Uterus (tissue), 4 donors: ENCODE measurements around the gene CYP2A7. TPM values are rescaled to one million over a fixed set of nuclear protein-coding genes. Genes with fewer than 3 reads are reported as not detected.
A peak's percentile ranks its signal among the peaks of the same experiment; 100 is the strongest.
"Not testable (repeated sequence)": the region's sequence is repeated elsewhere in the genome, so short reads cannot be mapped to it uniquely, and the experiment has no call there.

ENCODE experiments used
- DNase-seq, 2 donors: peaks; one replicate each; pipeline ENCODE4 v3.0.0-alpha.2; 2019 to 2020
- H3K27ac ChIP-seq, 2 donors: fragments of 200-600 bp; sonication (generic); 1 replicate in 1 of 2; 2 replicates in 1 of 2; pipeline ENCODE4 v1.5.1; 2016 to 2018
- H3K27me3 ChIP-seq, 2 donors: fragments of 200-600 bp; sonication (generic); one replicate each; pipeline ENCODE4 v1.5.1; 2018 to 2019; ENCODE audit warnings: control low read depth in 1 of 2
- H3K36me3 ChIP-seq, 2 donors: fragments of 200-600 bp; sonication (generic); one replicate each; pipeline ENCODE4 v1.5.1; 2019; ENCODE audit warnings: control low read depth in 1 of 2
- H3K4me1 ChIP-seq, 2 donors: fragments of 200-600 bp; sonication (generic); one replicate each; pipeline ENCODE4 v1.5.1; 2018 to 2019; ENCODE audit warnings: control low read depth in 1 of 2
- H3K4me3 ChIP-seq, 2 donors: fragments of 200-600 bp; sonication (generic); 1 replicate in 1 of 2; 2 replicates in 1 of 2; pipeline ENCODE4 v1.5.1; 2018 to 2019; ENCODE audit warnings: mild to moderate bottlenecking in 1 of 2
- H3K9me3 ChIP-seq, 2 donors: fragments of 200-600 bp; sonication (generic); one replicate each; pipeline ENCODE4 v1.5.1; 2019; ENCODE audit warnings: control low read depth in 1 of 2
- CTCF ChIP-seq, 4 experiments: fragments of 200-600 bp in 2 of 4; fragments of 450-650 bp in 2 of 4; sonication (generic) in 2 of 4; IDR thresholded peaks; one replicate each; pipeline ENCODE4 v1.5.1; 2016 to 2019; ENCODE audit warnings: antibody characterized with exemption in 4 of 4, mild to moderate bottlenecking in 2 of 4, moderate library complexity in 1 of 4
- POLR2A ChIP-seq, 2 donors: fragments of 450-650 bp; IDR thresholded peaks; one replicate each; pipeline ENCODE4 v1.6.1; 2016; ENCODE audit warnings: antibody characterized with exemption in 2 of 2, mild to moderate bottlenecking in 1 of 2, moderate library complexity in 1 of 2
- intact Hi-C: fragments of 100-400 bp; cut with DNase I; formaldehyde crosslinking; loops from one replicate; pipeline ENCODE4 v1.15.1; 2023; ENCODE audit warnings: low total_unique reads
- total RNA-seq, 4 donors: library from RNA; depleted of rRNA in 3 of 4; stranded (reverse); fragments of >200 nt in 3 of 4; gene quantifications; one replicate each; pipeline versions ENCODE4 v1.1.0 to v1.2.4, GENCODE V29; 2014 to 2023
- donor health status: DM: yes; HTN: yes; CAD: no.

CYP2A7 gene
- total RNA-seq, 4 donors from 2014 or later = 2.3 TPM; not detected in 3

GRCh38 chr19:40836754-40837429, 45.1 kb downstream of the CYP2A7 start:
- Histone ChIP-seq H3K4me3 (no peak overlapping the region), H3K27me3 (no peaks in the 10 kb centered on the region), H3K4me1 (no peaks in the 10 kb centered on the region), H3K9me3 (no peaks in the 10 kb centered on the region), H3K27ac (no peak overlapping the region), H3K36me3 (no peaks in the 10 kb centered on the region)
- no peak for TF ChIP-seq CTCF (IDR thresholded peaks at IDR 0.05)
- TF ChIP-seq POLR2A (IDR thresholded peaks at IDR 0.05) = no peak
- intact Hi-C loops = no loop called here
- no peak for DNase-seq

GRCh38 chr19:40833728-40834533, 48.1 kb downstream of the CYP2A7 start:
- H3K4me3 ChIP-seq, DNase-seq, H3K36me3 ChIP-seq, H3K27me3 ChIP-seq, H3K4me1 ChIP-seq, H3K9me3 ChIP-seq, intact Hi-C loops: not testable (repeated sequence)
- H3K27ac ChIP-seq = peak overlapping the region; percentile 47 to 57

GRCh38 chr19:40832431-40832790, 49.6 kb downstream of the CYP2A7 start:
- H3K27me3 ChIP-seq, H3K9me3 ChIP-seq, H3K4me3 ChIP-seq, H3K4me1 ChIP-seq, H3K36me3 ChIP-seq, DNase-seq, intact Hi-C loops: not testable (repeated sequence)
- peak overlapping the region; percentile 75 to 76 for H3K27ac ChIP-seq

- no peaks in the 10 kb centered on the region for H3K27me3 ChIP-seq
- H3K4me1 ChIP-seq = no peaks in the 10 kb centered on the region
- no peaks in the 10 kb centered on the region for H3K36me3 ChIP-seq
- H3K27ac ChIP-seq = peak overlapping the region; percentile 75 to 76
- DNase-seq = peak in 1 of 2 donors; percentile 67
- no peak overlapping the region for H3K4me3 ChIP-seq
- TF ChIP-seq CTCF (IDR thresholded peaks at IDR 0.05) = no peak
- intact Hi-C loops = no loop called here
- no peaks in the 10 kb centered on the region for H3K9me3 ChIP-seq
These were observed 50.3 kb downstream of the CYP2A7 start for GRCh38 chr19:40831502-40832430.

- H3K27me3 ChIP-seq, H3K4me3 ChIP-seq, H3K9me3 ChIP-seq, intact Hi-C loops, H3K4me1 ChIP-seq, DNase-seq, H3K36me3 ChIP-seq: not testable (repeated sequence)
- peak overlapping the region in 1 of 2 donors; percentile 75 for H3K27ac ChIP-seq
These were observed 51.3 kb downstream of the CYP2A7 start for GRCh38 chr19:40830741-40831140.

GRCh38 chr19:40829205-40829604, 52.8 kb downstream of the CYP2A7 start:
- TF ChIP-seq POLR2A (IDR thresholded peaks at IDR 0.05) (no peak), CTCF (IDR thresholded peaks at IDR 0.05) (no peak)
- intact Hi-C loops = no loop called here
- no peak for DNase-seq
- Histone ChIP-seq H3K27me3 (no peaks in the 10 kb centered on the region), H3K36me3 (no peaks in the 10 kb centered on the region), H3K4me3 (no peak overlapping the region), H3K9me3 (no peaks in the 10 kb centered on the region), H3K27ac (no peak overlapping the region), H3K4me1 (no peaks in the 10 kb centered on the region)
